ENCODE data around the gene IL21R. TPM values are rescaled to one million over a fixed set of nuclear protein-coding genes. Genes with fewer than 3 reads are reported as not detected.

Gene IL21R
- total and polyA plus RNA-seq, 10 of the 15 experiments (the other 5 are each of a cell fraction or from before 2014, with no cell fraction given): 5.3 to 138 (median 82.5) TPM

GRCh38 chr16:27383556-27384243 lies 18.3 kb upstream of the IL21R start:
- Histone ChIP-seq H4K20me1 (ENCODE audit: control insufficient read depth, insufficient read depth) (no peaks in the 10 kb centered on the region), H3K79me2 (ENCODE audit: control insufficient read depth, insufficient read depth, low read length) (no peaks in the 10 kb centered on the region), H3K27ac (ENCODE audit: control insufficient read depth, insufficient read depth) (no peak overlapping the region), H3K4me2 (ENCODE audit: control insufficient read depth, insufficient read depth) (no peak overlapping the region), H3K9me3 (replicated peaks; ENCODE audit: control insufficient read depth, insufficient read depth, low read length) (peaks cover 26% of the 10 kb centered on the region), H3K36me3 (ENCODE audit: control insufficient read depth in 2 of 2, insufficient read depth in 2 of 2, low read length in 1 of 2) (no peaks in the 10 kb centered on the region), H3K4me3 (no peak overlapping the region), H2AFZ (ENCODE audit: control insufficient read depth, low read depth, low read length) (no peak overlapping the region), H3K4me1 (ENCODE audit: control insufficient read depth, insufficient read depth, low read length) (peaks cover 33% of the 10 kb centered on the region), H3K9ac (ENCODE audit: control insufficient read depth, insufficient read depth, low read length) (no peak overlapping the region), H3K27me3 (replicated peaks in 1 of 2; ENCODE audit: control insufficient read depth in 2 of 2, insufficient read depth in 2 of 2, low read length in 1 of 2) (no peaks in the 10 kb centered on the region)
- in situ Hi-C loops (cut with MboI): no loop called here
- intact Hi-C loops (cut with micrococcal nuclease; ENCODE audit: unreplicated experiment): no loop called here
- BruUV-seq (replicated peaks): no TSS peak
- RAD21 ChIA-PET (ENCODE audit: unreplicated experiment): no interaction called here
- DNase-seq (ENCODE audit: low read depth, low spot score) (no peak), ATAC-seq (no peak), FAIRE-seq (no peak)
- POLR2A ChIA-PET: interaction anchor here (1.1 kb wide), 1 partner anchor 21 kb away, joined by 4 read pairs; no protein-coding TSS in a partner anchor
- SMC1A ChIA-PET (ENCODE audit: uncharacterized antibody, unreplicated experiment): interaction anchor here (1.1 to 9.9 kb wide), 2 partner anchors 9 to 17 kb away, joined by 3 to 97 read pairs; no protein-coding TSS in a partner anchor
- 59% methylated on average over 15 of the region's 15 CpGs for WGBS (ENCODE audit: insufficient coverage, insufficient replicate concordance, low lambda C conversion rate, missing lambda C conversion rate)
- CTCF ChIA-PET: interaction anchor here (0.8 to 0.9 kb wide), 2 partner anchors 8 to 17 kb away, joined by 3 read pairs; no protein-coding TSS in a partner anchor
- no peak for TF ChIP-seq RUNX3 (IDR thresholded peaks at IDR 0.05; ENCODE audit: low read length)
- no peak for TF ChIP-seq BHLHE40 (IDR thresholded peaks at IDR 0.05; ENCODE audit: borderline replicate concordance in 1 of 2, low read depth in 2 of 2, low read length in 1 of 2)
- TF ChIP-seq POLR2AphosphoS5 (IDR thresholded peaks at IDR 0.05; ENCODE audit: low read length): no peak
- TF ChIP-seq DPF2 (IDR thresholded peaks at IDR 0.05): no peak
- TF ChIP-seq, protein P1, sequence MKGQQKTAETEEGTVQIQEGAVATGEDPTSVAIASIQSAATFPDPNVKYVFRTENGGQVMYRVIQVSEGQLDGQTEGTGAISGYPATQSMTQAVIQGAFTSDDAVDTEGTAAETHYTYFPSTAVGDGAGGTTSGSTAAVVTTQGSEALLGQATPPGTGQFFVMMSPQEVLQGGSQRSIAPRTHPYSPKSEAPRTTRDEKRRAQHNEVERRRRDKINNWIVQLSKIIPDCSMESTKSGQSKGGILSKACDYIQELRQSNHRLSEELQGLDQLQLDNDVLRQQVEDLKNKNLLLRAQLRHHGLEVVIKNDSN (IDR thresholded peaks at IDR 0.05; ENCODE audit: borderline replicate concordance, extremely low read length, insufficient read depth, low read depth, low read length): no peak
- TF ChIP-seq, protein P2, sequence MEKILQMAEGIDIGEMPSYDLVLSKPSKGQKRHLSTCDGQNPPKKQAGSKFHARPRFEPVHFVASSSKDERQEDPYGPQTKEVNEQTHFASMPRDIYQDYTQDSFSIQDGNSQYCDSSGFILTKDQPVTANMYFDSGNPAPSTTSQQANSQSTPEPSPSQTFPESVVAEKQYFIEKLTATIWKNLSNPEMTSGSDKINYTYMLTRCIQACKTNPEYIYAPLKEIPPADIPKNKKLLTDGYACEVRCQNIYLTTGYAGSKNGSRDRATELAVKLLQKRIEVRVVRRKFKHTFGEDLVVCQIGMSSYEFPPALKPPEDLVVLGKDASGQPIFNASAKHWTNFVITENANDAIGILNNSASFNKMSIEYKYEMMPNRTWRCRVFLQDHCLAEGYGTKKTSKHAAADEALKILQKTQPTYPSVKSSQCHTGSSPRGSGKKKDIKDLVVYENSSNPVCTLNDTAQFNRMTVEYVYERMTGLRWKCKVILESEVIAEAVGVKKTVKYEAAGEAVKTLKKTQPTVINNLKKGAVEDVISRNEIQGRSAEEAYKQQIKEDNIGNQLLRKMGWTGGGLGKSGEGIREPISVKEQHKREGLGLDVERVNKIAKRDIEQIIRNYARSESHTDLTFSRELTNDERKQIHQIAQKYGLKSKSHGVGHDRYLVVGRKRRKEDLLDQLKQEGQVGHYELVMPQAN (conservative IDR thresholded peaks at IDR 0.05): no peak
- no peak for TF ChIP-seq ZBTB40 (IDR thresholded peaks at IDR 0.05; ENCODE audit: borderline replicate concordance)
- no peak for TF ChIP-seq BRCA1 (IDR thresholded peaks at IDR 0.05; ENCODE audit: low read depth, low read length)
- no peak for TF ChIP-seq RFX5 (IDR thresholded peaks at IDR 0.05; ENCODE audit: low read depth, low read length)
- TF ChIP-seq E2F4 (IDR thresholded peaks at IDR 0.05; ENCODE audit: low read depth, low read length): no peak
- TF ChIP-seq, protein P3, sequence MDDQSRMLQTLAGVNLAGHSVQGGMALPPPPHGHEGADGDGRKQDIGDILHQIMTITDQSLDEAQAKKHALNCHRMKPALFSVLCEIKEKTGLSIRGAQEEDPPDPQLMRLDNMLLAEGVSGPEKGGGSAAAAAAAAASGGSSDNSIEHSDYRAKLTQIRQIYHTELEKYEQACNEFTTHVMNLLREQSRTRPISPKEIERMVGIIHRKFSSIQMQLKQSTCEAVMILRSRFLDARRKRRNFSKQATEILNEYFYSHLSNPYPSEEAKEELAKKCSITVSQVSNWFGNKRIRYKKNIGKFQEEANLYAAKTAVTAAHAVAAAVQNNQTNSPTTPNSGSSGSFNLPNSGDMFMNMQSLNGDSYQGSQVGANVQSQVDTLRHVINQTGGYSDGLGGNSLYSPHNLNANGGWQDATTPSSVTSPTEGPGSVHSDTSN (IDR thresholded peaks at IDR 0.05; ENCODE audit: insufficient replicate concordance, low read depth, low read length): no peak
- no peak for TF ChIP-seq PAX8 (IDR thresholded peaks at IDR 0.05)
- TF ChIP-seq NBN (IDR thresholded peaks at IDR 0.05): no peak
